Adrenal gland (tissue), 12 donors: ENCODE data around the gene CDH11. TPM values are rescaled to one million over a fixed set of nuclear protein-coding genes. Genes with fewer than 3 reads are reported as not detected.

Experiments used
- DNase-seq, 7 donors: peaks; one replicate each; pipeline ENCODE4 v3.0.0-alpha.2; 2019 to 2020
- H3K27ac ChIP-seq, 5 donors: fragments of 200-600 bp; sonication (generic) in 4 of 5; 1 replicate in 3 of 5; 2 replicates in 2 of 5; pipeline versions ENCODE4 v1.5.1 to v1.8.0; 2016 to 2020; ENCODE audit warnings: mild to moderate bottlenecking in 1 of 5
- H3K27me3 ChIP-seq: fragments of 200-600 bp; 2 replicates; pipeline ENCODE4 v1.8.0; 2021
- H3K36me3 ChIP-seq, 2 donors: fragments of 200-600 bp; replicated peaks in 1 of 2; 1 replicate in 1 of 2; 2 replicates in 1 of 2; pipeline versions ENCODE4 v1.5.1 to v1.8.0; 2018 to 2022
- H3K4me1 ChIP-seq, 2 donors: fragments of 200-600 bp; replicated peaks in 1 of 2; 1 replicate in 1 of 2; 2 replicates in 1 of 2; pipeline versions ENCODE4 v1.5.1 to v1.8.0; 2018 to 2021
- H3K4me3 ChIP-seq, 4 donors: fragments of 200-600 bp; sonication (generic) in 3 of 4; one replicate each; pipeline ENCODE4 v1.5.1; 2016 to 2018
- H3K9me3 ChIP-seq, 3 donors: fragments of 200-600 bp; sonication (generic) in 1 of 3; replicated peaks in 1 of 3; 1 replicate in 2 of 3; 2 replicates in 1 of 3; pipeline versions ENCODE4 v1.5.1 to v1.8.0; 2016 to 2021
- POLR2A ChIP-seq, 2 donors: fragments of 450-650 bp; IDR thresholded peaks; one replicate each; pipeline ENCODE4 v1.6.1; 2017; ENCODE audit warnings: antibody characterized with exemption in 2 of 2, mild to moderate bottlenecking in 2 of 2, moderate library complexity in 1 of 2
- WGBS, 4 donors: extraction: QIAGEN DNeasy Blood & Tissue Kit in 2 of 4; methylation state at CpG; one replicate each; pipeline versions ENCODE4 v1.1.5 to v1.1.7; 2013 to 2017; 5-methylcytosine and 5-hydroxymethylcytosine counted together
- intact Hi-C, 2 donors: fragments of 100-400 bp; cut with DNase I; formaldehyde crosslinking; loops; one replicate each; pipeline versions ENCODE4 v1.14.1 to v1.15.0; 2022 to 2023
- polyA plus RNA-seq, 3 donors: library from polyadenylated mRNA; stranded (reverse); fragments of 200-250 nt in 2 of 3; fragments of 350-450 nt in 1 of 3; fragmentation: Illumina TruSeq in 1 of 3; extraction: RNeasy Lipid Tissue Mini Kit (QIAGEN cat#74804) in 1 of 3; gene quantifications; one replicate each; pipeline ENCODE4 v1.2.3, GENCODE V29; 2013 to 2014
- total RNA-seq, 9 donors: library from RNA; depleted of rRNA in 4 of 9; stranded (reverse); fragments of >200 nt in 4 of 9; fragments of 120-200 nt in 1 of 9; fragmentation: NEBNext Ultra II Directional in 1 of 9; extraction: Animal tissue kit (Norgen Biotek cat#: 25700) in 1 of 9; gene quantifications; one replicate each; pipeline versions ENCODE4 v1.1.0 to v1.2.4, GENCODE V29; 2013 to 2023
- TF ChIP-seq, protein P1 (sequence below), 6 experiments: fragments of 450-650 bp in 4 of 6; fragments of 200-600 bp in 2 of 6; sonication (generic) in 1 of 6; IDR thresholded peaks; 1 replicate in 5 of 6; 2 replicates in 1 of 6; pipeline versions ENCODE4 v1.5.1 to v1.8.0; 2016 to 2021; ENCODE audit warnings: antibody characterized with exemption in 6 of 6, mild to moderate bottlenecking in 2 of 6, moderate library complexity in 1 of 6
- donor health status: healthy with polysubstance abuse.
- donor health status: Bipolar disorder and iron deficiency.
- donor health status: DM: yes; HTN: yes; CAD: no.
- donor health status: DM: no; HTN: no; CAD: no.
- donor health status: DM: no; HTN: no; CAD: no.
- donor health status: DM: yes; HTN: yes; CAD: no.

CDH11 gene
- total and polyA plus RNA-seq, 12 donors: 3.0 to 102 (median 31.0) TPM

DNA sequence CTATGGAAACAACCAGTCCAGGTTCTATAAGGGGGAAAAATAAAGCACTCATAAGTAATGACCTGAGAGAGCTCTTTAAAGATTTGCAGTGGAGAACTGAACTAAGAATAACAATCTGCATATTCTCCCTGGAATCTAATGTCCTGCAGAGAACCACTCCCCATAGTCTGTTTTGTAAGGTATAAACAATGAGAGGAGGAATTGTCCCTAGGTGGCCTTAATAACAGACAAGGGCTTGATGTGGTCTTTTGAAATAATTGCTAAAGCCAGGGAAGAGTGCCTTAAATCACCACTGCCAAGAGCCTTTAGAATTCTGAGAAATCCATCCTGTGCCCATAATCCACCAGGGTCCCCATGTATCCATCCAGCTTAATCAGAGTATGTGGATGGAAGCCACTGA lies 106.3 kb downstream of the CDH11 start:
- Histone ChIP-seq H3K4me3 (no peak overlapping the region), H3K9me3 (no peaks in the 10 kb centered on the region), H3K27ac (no peak overlapping the region), H3K4me1 (no peaks in the 10 kb centered on the region), H3K27me3 (no peaks in the 10 kb centered on the region), H3K36me3 (no peaks in the 10 kb centered on the region)
- DNase-seq: no peak
- TF ChIP-seq, protein P1, sequence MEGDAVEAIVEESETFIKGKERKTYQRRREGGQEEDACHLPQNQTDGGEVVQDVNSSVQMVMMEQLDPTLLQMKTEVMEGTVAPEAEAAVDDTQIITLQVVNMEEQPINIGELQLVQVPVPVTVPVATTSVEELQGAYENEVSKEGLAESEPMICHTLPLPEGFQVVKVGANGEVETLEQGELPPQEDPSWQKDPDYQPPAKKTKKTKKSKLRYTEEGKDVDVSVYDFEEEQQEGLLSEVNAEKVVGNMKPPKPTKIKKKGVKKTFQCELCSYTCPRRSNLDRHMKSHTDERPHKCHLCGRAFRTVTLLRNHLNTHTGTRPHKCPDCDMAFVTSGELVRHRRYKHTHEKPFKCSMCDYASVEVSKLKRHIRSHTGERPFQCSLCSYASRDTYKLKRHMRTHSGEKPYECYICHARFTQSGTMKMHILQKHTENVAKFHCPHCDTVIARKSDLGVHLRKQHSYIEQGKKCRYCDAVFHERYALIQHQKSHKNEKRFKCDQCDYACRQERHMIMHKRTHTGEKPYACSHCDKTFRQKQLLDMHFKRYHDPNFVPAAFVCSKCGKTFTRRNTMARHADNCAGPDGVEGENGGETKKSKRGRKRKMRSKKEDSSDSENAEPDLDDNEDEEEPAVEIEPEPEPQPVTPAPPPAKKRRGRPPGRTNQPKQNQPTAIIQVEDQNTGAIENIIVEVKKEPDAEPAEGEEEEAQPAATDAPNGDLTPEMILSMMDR (IDR thresholded peaks at IDR 0.05): no peak
- TF ChIP-seq POLR2A (IDR thresholded peaks at IDR 0.05): no peak
- intact Hi-C loops: no loop called here

DNA sequence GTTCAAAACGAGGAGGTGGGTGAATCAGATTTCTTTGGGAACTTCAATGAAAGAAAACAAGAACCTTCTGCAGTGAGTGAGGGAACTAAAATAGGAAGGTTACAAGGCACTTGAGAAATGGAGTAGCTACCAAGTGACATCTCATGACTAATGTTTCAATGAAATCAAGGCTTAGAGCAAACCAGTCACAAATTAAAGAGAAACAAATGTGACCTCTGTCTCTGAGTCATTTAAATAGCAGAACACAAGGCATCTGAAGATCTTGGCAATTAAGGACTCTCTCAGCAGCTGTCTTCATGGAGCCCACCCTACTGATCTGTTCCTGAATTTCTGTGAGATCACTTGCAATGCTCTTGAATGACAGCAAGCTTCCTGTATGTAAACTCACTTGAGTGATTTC lies 109.5 kb downstream of the CDH11 start:
- H3K4me1 ChIP-seq: no peaks in the 10 kb centered on the region
- H3K4me3 ChIP-seq: no peak overlapping the region
- intact Hi-C loops: no loop called here
- DNase-seq: no peak
- H3K27me3 ChIP-seq: no peaks in the 10 kb centered on the region
- no peaks in the 10 kb centered on the region for H3K9me3 ChIP-seq
- TF ChIP-seq, protein P1 (IDR thresholded peaks at IDR 0.05): no peak
- TF ChIP-seq POLR2A (IDR thresholded peaks at IDR 0.05): no peak
- no peaks in the 10 kb centered on the region for H3K36me3 ChIP-seq
- H3K27ac ChIP-seq: no peak overlapping the region
- WGBS, 4 donors: 51 to 61% (median 55%) methylated on average over 1 of the region's 1 CpG

DNA sequence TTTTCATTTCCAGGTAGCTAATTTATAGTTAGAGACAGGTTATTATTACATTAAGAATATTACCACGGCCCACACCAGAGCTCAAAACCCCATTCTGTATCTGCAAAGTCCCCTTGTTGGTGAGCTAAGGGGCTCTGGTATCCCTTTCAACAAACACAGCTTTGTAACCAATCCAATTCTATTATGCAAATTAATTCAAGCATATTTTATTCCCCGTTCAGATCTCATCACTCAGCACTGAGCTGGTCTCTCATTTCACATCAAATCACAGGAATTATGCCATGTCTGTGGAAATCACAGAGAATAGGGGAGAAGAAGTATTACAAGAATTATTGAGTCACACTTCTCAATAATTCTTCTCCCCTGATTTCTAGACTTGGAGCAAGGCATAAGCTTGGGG lies 111.7 kb downstream of the CDH11 start:
- WGBS, 4 donors: 42 to 55% (median 47%) methylated on average over 2 of the region's 2 CpGs
- TF ChIP-seq, protein P1 (IDR thresholded peaks at IDR 0.05): no peak
- no peak for TF ChIP-seq POLR2A (IDR thresholded peaks at IDR 0.05)
- intact Hi-C loops: no loop called here
- Histone ChIP-seq H3K4me3 (no peak overlapping the region), H3K9me3 (no peaks in the 10 kb centered on the region), H3K36me3 (no peaks in the 10 kb centered on the region), H3K27ac (no peak overlapping the region), H3K27me3 (no peaks in the 10 kb centered on the region), H3K4me1 (no peaks in the 10 kb centered on the region)
- no peak for DNase-seq

DNA sequence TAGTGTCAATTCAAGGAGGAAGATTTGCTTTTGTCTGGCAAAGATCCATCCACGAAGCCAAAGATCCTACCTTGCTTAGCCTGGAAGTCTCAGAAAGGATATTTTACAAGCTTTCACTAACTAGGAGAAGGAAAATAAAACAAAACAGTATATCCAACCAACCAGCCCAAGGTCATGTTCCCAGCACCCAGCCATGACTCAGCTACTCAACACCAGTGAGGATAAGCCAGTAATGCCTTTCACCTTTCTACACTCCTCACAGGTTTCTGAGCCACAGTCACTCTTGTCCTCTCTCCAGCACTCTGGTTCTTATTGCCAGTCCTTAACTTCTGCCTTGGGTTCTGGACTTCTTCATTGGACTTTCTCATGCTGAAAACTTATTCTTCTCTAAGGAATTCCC lies 116.2 kb downstream of the CDH11 start:
- intact Hi-C loops: no loop called here
- 61 to 76% (median 71%) methylated on average over 1 of the region's 1 CpG for WGBS, 4 donors
- no peaks in the 10 kb centered on the region for H3K9me3 ChIP-seq

More for the DNA sequence above, 116.2 kb downstream of the CDH11 start:
- Histone ChIP-seq H3K4me1 (no peaks in the 10 kb centered on the region), H3K36me3 (no peaks in the 10 kb centered on the region), H3K27me3 (no peaks in the 10 kb centered on the region), H3K27ac (no peak overlapping the region), H3K4me3 (no peak overlapping the region)
- TF ChIP-seq, protein P1 (IDR thresholded peaks at IDR 0.05): no peak
- no peak for TF ChIP-seq POLR2A (IDR thresholded peaks at IDR 0.05)
- peak in 4 of 7 donors; percentile 17 to 23 (median 18) for DNase-seq
